HG03159 (cell line): Measurements from ENCODE around the gene IL18RAP.
A peak's percentile ranks its signal among the peaks of the same experiment; 100 is the strongest.

Source experiments
- ATAC-seq: cut with Tn5 transposase; IDR thresholded peaks from one replicate; pipeline ENCODE4 v1.9.1; 2021; ENCODE audit warnings: mild to moderate bottlenecking, moderate library complexity; ENCODE audit not compliant: unreplicated experiment

Gene IL18RAP

GRCh38 chr2:102422910-102423309 lies at the start of gene IL18RAP:
Gene IL18RAP, plus strand, starts transcription at chr2:102423160. Its CDS starts 118 bp downstream, at chr2:102423278.
- ATAC-seq: no peak

- no peak for ATAC-seq
Measured at GRCh38 chr2:102376052-102376591, 46.8 kb upstream of the IL18RAP start.

GRCh38 chr2:102383722-102384121 lies 39.2 kb upstream of the IL18RAP start:
- ATAC-seq: no peak

GRCh38 chr2:102385522-102385921 lies 37.4 kb upstream of the IL18RAP start:
- no peak for ATAC-seq

- ATAC-seq: no peak
Measured at GRCh38 chr2:102386004-102386403, 37.0 kb upstream of the IL18RAP start.

GRCh38 chr2:102386867-102387541 lies 36.0 kb upstream of the IL18RAP start:
- ATAC-seq: no peak

- peak; percentile 37 for ATAC-seq
Measured at GRCh38 chr2:102387763-102388546, 35.0 kb upstream of the IL18RAP start.

- no peak for ATAC-seq
Measured at GRCh38 chr2:102391565-102391964, 31.4 kb upstream of the IL18RAP start.

GRCh38 chr2:102392096-102392495 lies 30.9 kb upstream of the IL18RAP start:
- no peak for ATAC-seq

- ATAC-seq: no peak
Measured at GRCh38 chr2:102392942-102393341, 30.0 kb upstream of the IL18RAP start.

GRCh38 chr2:102396012-102396411 lies 26.9 kb upstream of the IL18RAP start:
- no peak for ATAC-seq

GRCh38 chr2:102397209-102397608 lies 25.8 kb upstream of the IL18RAP start:
- no peak for ATAC-seq

- no peak for ATAC-seq
Measured at GRCh38 chr2:102399499-102400141, 23.3 kb upstream of the IL18RAP start.

- ATAC-seq: no peak
Measured at GRCh38 chr2:102401456-102401855, 21.5 kb upstream of the IL18RAP start.

- ATAC-seq: no peak
Measured at GRCh38 chr2:102401865-102402264, 21.1 kb upstream of the IL18RAP start.

- no peak for ATAC-seq
Measured at GRCh38 chr2:102410952-102411351, 12.0 kb upstream of the IL18RAP start.

- ATAC-seq: no peak
Measured at GRCh38 chr2:102412199-102412598, 10.8 kb upstream of the IL18RAP start.

- peak; percentile 64 for ATAC-seq
Measured at GRCh38 chr2:102417946-102418345, 5.0 kb upstream of the IL18RAP start.

- peak; percentile 81 for ATAC-seq
Measured at GRCh38 chr2:102418421-102418961, 4.5 kb upstream of the IL18RAP start.

GRCh38 chr2:102420290-102420689 lies 2.7 kb upstream of the IL18RAP start:
- no peak for ATAC-seq
